ENCODE data around the gene ZC3H13. TPM values are rescaled to one million over a fixed set of nuclear protein-coding genes. Genes with fewer than 3 reads are reported as not detected.
A peak's percentile ranks its signal among the peaks of the same experiment; 100 is the strongest.

The ZC3H13 gene
- total RNA-seq, 4 donors from 2014 or later, result 26.9 to 41.4 (median 36.0) TPM

- no peak for DNase-seq
- H3K27me3 ChIP-seq, result no peaks in the 10 kb centered on the region
- peak overlapping the region in 2 of 3 donors; percentile 31 to 69 for H3K4me3 ChIP-seq (replicated peaks in 1 of 3)
- 24 to 25% methylated on average over 18 of the region's 18 CpGs for WGBS, 2 donors
- intact Hi-C loops (cut with DNase I), result no loop called here
- H3K4me1 ChIP-seq, result peaks cover 19 to 25% of the 10 kb centered on the region in 2 donors
- H3K9me3 ChIP-seq, result no peaks in the 10 kb centered on the region
- H3K27ac ChIP-seq, result peak overlapping the region in 2 of 3 donors; percentile 85 to 95
- TF ChIP-seq POLR2A (IDR thresholded peaks at IDR 0.05) (no peak), CTCF (IDR thresholded peaks at IDR 0.05) (no peak)
- no peaks in the 10 kb centered on the region for H3K36me3 ChIP-seq
These were observed 841 bp upstream of the ZC3H13 start for GRCh38 chr13:46053162-46054012.

GRCh38 chr13:46051968-46052318 is 603 bp downstream of the ZC3H13 start:
- no peak for TF ChIP-seq CTCF (IDR thresholded peaks at IDR 0.05)
- TF ChIP-seq POLR2A (IDR thresholded peaks at IDR 0.05), result no peak
- H3K27me3 ChIP-seq, result no peaks in the 10 kb centered on the region
- no peak for DNase-seq
- H3K4me1 ChIP-seq, result peaks cover 19 to 25% of the 10 kb centered on the region in 2 donors
- H3K4me3 ChIP-seq (replicated peaks in 1 of 3), result peak overlapping the region; percentile 29 to 69 (median 68)
- H3K9me3 ChIP-seq, result no peaks in the 10 kb centered on the region
- intact Hi-C loops (cut with DNase I), result no loop called here
- H3K27ac ChIP-seq, result peak overlapping the region; percentile 74 to 95 (median 85)
- H3K36me3 ChIP-seq, result no peaks in the 10 kb centered on the region
- WGBS, 2 donors, result 0 to 1% methylated on average over 7 of the region's 7 CpGs

- intact Hi-C loops (cut with DNase I), result no loop called here
- H3K36me3 ChIP-seq, result no peaks in the 10 kb centered on the region
- no peak overlapping the region for H3K4me3 ChIP-seq (replicated peaks in 1 of 3)
- peaks cover 19 to 25% of the 10 kb centered on the region in 2 donors for H3K4me1 ChIP-seq
- no peak for TF ChIP-seq CTCF (IDR thresholded peaks at IDR 0.05)
- TF ChIP-seq POLR2A (IDR thresholded peaks at IDR 0.05), result no peak
- DNase-seq, result no peak
- no peaks in the 10 kb centered on the region for H3K9me3 ChIP-seq
- H3K27ac ChIP-seq, result no peak overlapping the region
- H3K27me3 ChIP-seq, result no peaks in the 10 kb centered on the region
These were observed 1.8 kb downstream of the ZC3H13 start for GRCh38 chr13:46050771-46051170.

GRCh38 chr13:46045424-46045823 is 7.1 kb downstream of the ZC3H13 start:
- WGBS, 2 donors, result 61 to 75% methylated on average over 2 of the region's 2 CpGs
- intact Hi-C loops (cut with DNase I), result no loop called here

More at GRCh38 chr13:46045424-46045823, 7.1 kb downstream of the ZC3H13 start:
- Histone ChIP-seq H3K27me3 (no peaks in the 10 kb centered on the region), H3K4me3 (replicated peaks in 1 of 3) (no peak overlapping the region), H3K9me3 (no peaks in the 10 kb centered on the region), H3K27ac (no peak overlapping the region), H3K4me1 (peaks cover 5 to 26% of the 10 kb centered on the region in 2 donors), H3K36me3 (no peaks in the 10 kb centered on the region)
- DNase-seq, result no peak
- TF ChIP-seq CTCF (IDR thresholded peaks at IDR 0.05), result no peak
- no peak for TF ChIP-seq POLR2A (IDR thresholded peaks at IDR 0.05)

Data from thyroid gland (tissue), 4 donors.